IMR-90 (cell line): ENCODE results near the gene FGF7. TPM values are rescaled to one million over a fixed set of nuclear protein-coding genes. Genes with fewer than 3 reads are reported as not detected.

Source experiments
- ATAC-seq: fragments of 200-7000 bp; cut with Tn5 transposase; 2 replicates; pipeline ENCODE4 v1.9.1; 2020; ENCODE audit warnings: low read depth, mild to moderate bottlenecking, moderate library complexity
- BruUV-seq: library from RNA; stranded (reverse); fragments of 400-500 nt; replicated peaks from 2 replicates; lab custom pipeline; 2021; lab: Mats Ljungman, UMichigan
- CTCF ChIA-PET: fragments of 300-600 bp; formaldehyde crosslinking; extraction: SDS; loops from one replicate; lab custom pipeline; 2021; ENCODE audit warnings: antibody characterized with exemption; lab: Yijun Ruan, JAX
- POLR2A ChIA-PET: fragments of 300-600 bp; sonication (Branson Sonifier 250); formaldehyde crosslinking; loops from one replicate; lab custom pipeline; 2022; ENCODE audit warnings: antibody characterized with exemption; ENCODE audit not compliant: unreplicated experiment; lab: Charles Lee
- DNase-seq: peaks from one replicate; pipeline ENCODE4 v3.0.0; 2013
- H2AFZ ChIP-seq: replicated peaks from 2 replicates; pipeline ENCODE3; 2013; ENCODE audit warnings: low read length, mild to moderate bottlenecking; ENCODE audit not compliant: poor library complexity
- H2AK5ac ChIP-seq: 2 replicates; pipeline ENCODE4 v1.6.1; 2013; ENCODE audit warnings: low read depth, low read length, inconsistent platforms
- H2AK9ac ChIP-seq: replicated peaks from 2 replicates; pipeline ENCODE3; 2013; ENCODE audit warnings: mild to moderate bottlenecking, low read depth, low read length, moderate library complexity; ENCODE audit not compliant: poor library complexity
- H2BK120ac ChIP-seq: 2 replicates; pipeline ENCODE4 v1.6.1; 2013; ENCODE audit warnings: low read depth, low read length, inconsistent platforms
- H2BK15ac ChIP-seq: 3 replicates; pipeline ENCODE4 v1.6.1; 2013; ENCODE audit warnings: low read depth, low read length, inconsistent platforms
- H2BK20ac ChIP-seq: 2 replicates; pipeline ENCODE4 v1.6.1; 2013; ENCODE audit warnings: low read depth, mild to moderate bottlenecking, inconsistent platforms, low read length, moderate library complexity
- H2BK5ac ChIP-seq: 2 replicates; pipeline ENCODE4 v1.6.1; 2013; ENCODE audit warnings: mild to moderate bottlenecking, low read depth, low read length, inconsistent platforms; ENCODE audit not compliant: poor library complexity, severe bottlenecking
- H3K14ac ChIP-seq: replicated peaks from 2 replicates; pipeline ENCODE4 v1.6.1; 2013; ENCODE audit warnings: low read depth, low read length, inconsistent platforms
- H3K18ac ChIP-seq: 2 replicates; pipeline ENCODE4 v1.6.1; 2013; ENCODE audit warnings: low read depth, low read length, control low read depth
- H3K23ac ChIP-seq: 2 replicates; pipeline ENCODE4 v1.6.1; 2013; ENCODE audit warnings: low read depth, low read length, inconsistent platforms
- H3K27ac ChIP-seq: 2 replicates; pipeline ENCODE4 v1.5.1; 2013; ENCODE audit warnings: mild to moderate bottlenecking, control low read depth, low read length; ENCODE audit not compliant: insufficient read depth
- H3K27me3 ChIP-seq: 2 replicates; pipeline ENCODE4 v1.6.1; 2013; ENCODE audit warnings: low read length; ENCODE audit not compliant: control insufficient read depth, insufficient read depth
- H3K36me3 ChIP-seq: 2 replicates; pipeline ENCODE4 v1.6.1; 2013; ENCODE audit warnings: low read length, mixed read lengths; ENCODE audit not compliant: control insufficient read depth, insufficient read depth
- H3K4ac ChIP-seq: 2 replicates; pipeline ENCODE4 v1.6.1; 2013; ENCODE audit warnings: low read depth, low read length, inconsistent platforms
- H3K4me1 ChIP-seq: 2 replicates; pipeline ENCODE4 v1.6.1; 2013; ENCODE audit warnings: low read length, mixed read lengths; ENCODE audit not compliant: control insufficient read depth, insufficient read depth
- H3K4me2 ChIP-seq: 2 replicates; pipeline ENCODE4 v1.6.1; 2013; ENCODE audit warnings: low read depth, mild to moderate bottlenecking, control low read depth, low read length, moderate library complexity
- H3K4me3 ChIP-seq: 2 replicates; pipeline ENCODE4 v1.5.1; 2013; ENCODE audit warnings: low read depth, mild to moderate bottlenecking, control low read depth, low read length, moderate library complexity; ENCODE audit not compliant: insufficient read depth
- H3K56ac ChIP-seq: 2 replicates; pipeline ENCODE4 v1.6.1; 2013; ENCODE audit warnings: low read length, inconsistent platforms; ENCODE audit not compliant: insufficient read depth; ENCODE audit errors: extremely low read depth
- H3K79me1 ChIP-seq, 2 experiments: 2 replicates each; pipeline ENCODE4 v1.6.1; 2013; ENCODE audit warnings: low read length in 2 of 2, inconsistent platforms in 1 of 2, low read depth in 1 of 2
- H3K9ac ChIP-seq: 2 replicates; pipeline ENCODE4 v1.6.1; 2013; ENCODE audit warnings: low read depth, low read length, control low read depth
- H3K9me1 ChIP-seq: 2 replicates; pipeline ENCODE4 v1.6.1; 2013; ENCODE audit warnings: low read length, inconsistent platforms; ENCODE audit not compliant: insufficient read depth
- H3K9me3 ChIP-seq: 2 replicates; pipeline ENCODE4 v1.6.1; 2013; ENCODE audit warnings: low read length; ENCODE audit not compliant: control insufficient read depth, insufficient read depth
- H4K20me1 ChIP-seq: 2 replicates; pipeline ENCODE4 v1.6.1; 2013; ENCODE audit warnings: low read length, inconsistent platforms; ENCODE audit not compliant: insufficient read depth
- H4K5ac ChIP-seq: 2 replicates; pipeline ENCODE4 v1.6.1; 2013; ENCODE audit warnings: mild to moderate bottlenecking, low read depth, low read length, control low read depth
- H4K8ac ChIP-seq, 2 experiments: 2 replicates each; pipeline ENCODE4 v1.6.1; 2013; ENCODE audit warnings: low read depth in 2 of 2, low read length in 2 of 2, control low read depth in 1 of 2, inconsistent platforms in 1 of 2
- H4K91ac ChIP-seq: 2 replicates; pipeline ENCODE4 v1.6.1; 2013; ENCODE audit warnings: low read depth, low read length, inconsistent platforms; ENCODE audit not compliant: insufficient read depth
- BHLHE40 ChIP-seq: fragments of 150-350 bp; IDR thresholded peaks from 2 replicates; pipeline ENCODE4 v1.6.1; 2016; ENCODE audit warnings: mild to moderate bottlenecking, low read depth, low read length
- ELK1 ChIP-seq: fragments of 150-350 bp; IDR thresholded peaks from 2 replicates; pipeline ENCODE4 v1.6.1; 2016; ENCODE audit warnings: low read depth, mild to moderate bottlenecking, low read length, moderate library complexity, borderline replicate concordance
- FOS ChIP-seq: fragments of 150-350 bp; IDR thresholded peaks from 2 replicates; pipeline ENCODE4 v1.6.1; 2016; ENCODE audit warnings: low read depth, low read length
- MAFK ChIP-seq: IDR thresholded peaks from 2 replicates; pipeline ENCODE4 v1.6.1; 2012; ENCODE audit warnings: low read depth, low read length, improper control_type of control experiment
- MXI1 ChIP-seq: IDR thresholded peaks from 2 replicates; pipeline ENCODE4 v1.6.1; 2012; ENCODE audit warnings: low read depth, mild to moderate bottlenecking, low read length, moderate library complexity, borderline replicate concordance
- POLR2A ChIP-seq: IDR thresholded peaks from 2 replicates; pipeline ENCODE4 v1.6.1; 2012; ENCODE audit warnings: mild to moderate bottlenecking, low read depth, low read length
- USF2 ChIP-seq: fragments of 150-350 bp; IDR thresholded peaks from 2 replicates; pipeline ENCODE4 v1.6.1; 2017; ENCODE audit warnings: mild to moderate bottlenecking, antibody characterized with exemption, low read length, low read depth
- WGBS, 2 experiments: methylation state at CpG; one replicate each; pipeline versions ENCODE4 v1.1.5 to v1.1.7; 2013; ENCODE audit warnings: missing lambda C conversion rate in 2 of 2; ENCODE audit not compliant: insufficient read length in 1 of 2; ENCODE audit errors: extremely low coverage in 2 of 2; 5-methylcytosine and 5-hydroxymethylcytosine counted together
- dilution Hi-C: fragments of 300-500 bp; cut with HindIII; formaldehyde crosslinking; loops from one replicate; pipeline ENCODE4 v1.14.3; 2018; ENCODE audit warnings: low sequenced_read_pairs; ENCODE audit not compliant: unreplicated experiment
- in situ Hi-C: fragments of 300-500 bp; cut with MboI; formaldehyde crosslinking; loops from 3 replicates; pipeline ENCODE4 v1.14.3; 2019; ENCODE audit warnings: low sequenced_read_pairs, inconsistent platforms, mixed read lengths
- intact Hi-C: fragments of 100-400 bp; cut with micrococcal nuclease; formaldehyde crosslinking; loops from 2 replicates; pipeline ENCODE4 v1.10.0; 2022
- polyA plus RNA-seq, 3 experiments: library from polyadenylated mRNA; depleted of rRNA; stranded (reverse); fragments of >200 nt; gene quantifications; 2 replicates each; pipeline ENCODE4 v1.2.3, GENCODE V29; 2012; ENCODE audit warnings: low replicate concordance in 1 of 3
- total RNA-seq: library from RNA; depleted of rRNA; stranded (reverse); fragments of >200 nt; gene quantifications from 2 replicates; pipeline ENCODE4 v1.2.3, GENCODE V29; 2012

Gene FGF7
- total and polyA plus RNA-seq, 2 of the 4 experiments (the other 2 are of a cell fraction) = 27.3 to 34.8 TPM

- in situ Hi-C loops = no loop called here
- Histone ChIP-seq H3K9ac (no peak overlapping the region), H3K27me3 (no peaks in the 10 kb centered on the region), H3K79me1 (peaks cover 9% of the 10 kb centered on the region in 2 experiments), H2BK120ac (no peak overlapping the region), H2BK5ac (peak overlapping the region; percentile 60), H2AK9ac (no peak overlapping the region), H3K18ac (no peak overlapping the region), H3K27ac (peak overlapping the region; percentile 12; the same call in 1 of the 2 replicates), H2BK15ac (no peak overlapping the region), H3K4me2 (peak overlapping the region; percentile 76), H3K56ac (no peak overlapping the region), H2BK20ac (no peak overlapping the region), H3K4ac (no peak overlapping the region), H3K4me3 (no peak overlapping the region), H3K9me3 (no peaks in the 10 kb centered on the region), H4K20me1 (no peaks in the 10 kb centered on the region), H4K8ac (peak overlapping the region in 1 of 2 experiments; percentile 1; a peak in 1 of 4 replicates), H3K9me1 (0 out of 2 replicates have a peak, but pooled peaks cover 3% of the 10 kb centered on the region), H3K36me3 (peaks cover 13% of the 10 kb centered on the region), H2AFZ (no peak overlapping the region), H2AK5ac (no peak overlapping the region), H4K5ac (peak overlapping the region; percentile 36; the same call in 1 of the 2 replicates), H3K4me1 (peaks cover 5% of the 10 kb centered on the region; the same call in 1 of the 2 replicates), H3K14ac (0 out of 2 replicates have a peak overlapping the region, but pooled peaks have one; percentile 56), H3K23ac (no peak overlapping the region), H4K91ac (no peak overlapping the region)
- intact Hi-C loops = no loop called here
- dilution Hi-C loops = no loop called here
- no TSS peak for BruUV-seq
- POLR2A ChIA-PET = no interaction called here
- peak; percentile 33 for ATAC-seq
- DNase-seq = peak; percentile 51
- WGBS, 2 experiments = no CpG with 5 or more reads among the region's 2 CpGs
- CTCF ChIA-PET = no interaction called here
- TF ChIP-seq USF2 (no peak), BHLHE40 (no peak), POLR2A (no peak), MAFK (no peak), ELK1 (no peak), FOS (no peak), MXI1 (no peak; the same call in 1 of the 2 replicates)
Measured at GRCh38 chr15:49468481-49468839, 45.4 kb downstream of the FGF7 start.
